GM12891 (cell line): Measurements from ENCODE around the gene CEP350.

Experiments
- POLR2A ChIP-seq: IDR thresholded peaks from 2 replicates; pipeline ENCODE4 v1.6.1; 2011; ENCODE audit warnings: low read depth, low read length, control low read depth
- SPI1 ChIP-seq: IDR thresholded peaks from 2 replicates; pipeline ENCODE4 v1.6.1; 2011; ENCODE audit warnings: low read depth, low read length, control low read depth
- TAF1 ChIP-seq: IDR thresholded peaks from 2 replicates; pipeline ENCODE4 v1.6.1; 2011; ENCODE audit warnings: low read depth, low read length, control low read depth

DNA sequence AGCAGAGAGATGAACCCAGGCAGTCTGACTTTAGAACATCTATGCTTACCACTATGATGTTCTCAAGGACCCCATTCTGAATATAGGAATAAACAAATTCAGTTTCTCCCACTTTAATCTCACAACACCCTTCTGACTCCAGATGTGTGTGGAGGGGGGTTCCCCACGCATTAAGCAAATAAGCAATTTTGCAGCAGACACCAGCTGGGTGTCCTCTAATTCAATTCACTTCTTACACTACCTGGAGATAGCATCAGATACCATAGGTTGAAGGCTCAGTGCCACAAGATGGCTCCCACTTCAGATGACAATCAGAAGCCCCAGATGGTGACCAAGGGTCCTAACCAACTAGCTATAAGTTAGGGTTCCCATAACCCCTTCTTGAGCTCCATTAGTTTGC, 30.3 kb upstream of the CEP350 start:
- TF ChIP-seq SPI1 (no peak), POLR2A (no peak), TAF1 (no peak)
